ENCODE data around the gene HS1BP3.

The HS1BP3 gene

DNA sequence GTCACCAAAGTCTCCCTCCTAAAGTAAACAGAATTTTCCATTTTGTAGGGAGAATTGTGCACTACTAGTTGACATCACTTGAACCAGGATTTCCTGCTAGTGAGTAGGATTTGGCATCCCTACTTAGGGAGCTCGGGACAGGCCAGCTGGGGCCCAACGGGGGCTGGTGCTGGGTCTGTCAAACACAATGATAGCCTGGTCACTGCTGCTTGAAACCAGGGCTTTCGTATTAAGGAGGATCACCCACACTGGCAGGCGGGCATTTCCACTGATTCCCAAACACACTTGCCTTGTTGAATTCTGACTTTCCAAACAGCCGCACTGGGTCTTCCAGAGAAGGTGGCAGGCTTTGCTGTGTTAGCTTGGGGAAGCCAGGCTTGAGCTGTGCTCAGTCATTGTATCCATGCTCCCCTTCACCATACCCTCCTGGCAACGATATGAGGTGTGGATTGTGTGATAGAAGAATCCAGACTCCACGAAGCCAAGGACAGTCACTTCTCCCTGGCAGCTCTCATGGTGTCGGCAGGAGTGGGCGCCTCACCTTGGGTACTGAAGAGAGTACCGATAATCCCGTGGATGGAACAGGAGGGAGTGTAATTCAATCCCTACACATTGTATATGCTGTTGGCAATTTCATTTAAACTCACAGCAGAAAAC is 23.5 kb upstream of the HS1BP3 start:
- no peak for DNase-seq

DNA sequence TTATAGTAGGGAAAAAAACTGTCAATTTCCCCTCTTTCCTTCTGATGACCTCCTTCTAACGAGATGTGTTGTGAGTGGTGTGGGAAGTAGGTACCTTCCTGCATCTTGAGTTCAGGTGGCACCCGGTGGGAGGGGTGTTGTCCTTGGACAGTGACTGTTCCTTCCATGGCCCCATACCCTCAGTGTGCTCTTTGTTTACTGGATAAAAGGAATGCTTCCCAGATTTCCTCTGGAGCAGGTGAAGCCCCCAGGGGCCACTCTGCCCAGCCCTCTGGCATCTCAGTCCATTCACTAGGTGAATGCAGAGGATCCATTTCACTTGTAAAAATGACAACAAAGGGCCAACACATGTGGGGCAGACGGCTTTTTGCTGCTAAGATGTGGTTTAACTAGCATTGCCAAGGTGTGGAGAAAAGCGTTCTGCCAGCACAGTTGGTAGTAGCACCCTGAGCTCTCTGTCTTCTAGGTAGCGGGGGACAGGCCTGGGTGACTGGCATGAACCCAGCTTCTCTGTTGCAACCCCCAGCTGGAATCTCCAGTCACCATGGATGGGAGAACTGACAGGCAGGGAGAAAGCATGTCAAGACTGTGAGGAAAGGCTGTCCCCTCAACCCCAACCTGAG is 22.9 kb upstream of the HS1BP3 start:
- DNase-seq: no peak

DNA sequence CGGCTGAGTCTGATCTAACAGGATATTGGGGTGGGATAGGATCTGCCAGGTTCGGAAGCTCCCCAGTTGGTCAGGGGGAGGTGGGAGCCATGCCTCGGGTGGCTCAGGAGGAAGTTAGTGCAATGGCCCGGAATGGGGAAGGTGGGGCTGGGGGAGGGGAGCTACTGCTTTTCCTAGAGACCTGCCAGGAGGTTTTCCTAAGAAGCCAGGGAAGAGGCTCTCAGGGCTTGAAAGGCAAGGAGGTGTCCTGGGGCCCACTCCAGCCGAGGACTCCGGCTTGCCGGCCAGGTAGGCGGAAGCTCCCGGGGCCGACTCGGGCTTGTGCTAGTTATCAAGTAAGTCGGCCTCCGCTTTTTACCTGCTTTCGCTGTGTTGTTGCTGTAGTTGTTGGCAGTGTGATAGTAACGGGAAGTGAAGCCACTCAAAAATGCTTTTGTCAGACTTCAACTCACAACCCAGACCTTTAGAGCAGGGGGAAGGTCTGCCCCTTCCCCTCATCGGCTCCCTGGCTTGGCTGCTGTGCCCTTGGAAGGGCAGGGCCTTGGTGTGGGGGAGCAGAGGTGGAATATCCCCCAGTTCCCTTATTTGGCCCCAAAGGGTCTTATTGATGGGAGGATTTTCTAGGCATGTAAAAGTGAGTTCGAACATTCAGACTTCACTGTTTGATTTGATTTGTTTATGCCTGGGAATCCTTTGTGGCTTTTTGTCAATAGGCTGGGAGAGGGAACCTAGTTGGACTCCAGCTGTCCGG is 21.5 kb upstream of the HS1BP3 start:
- DNase-seq: no peak

DNA sequence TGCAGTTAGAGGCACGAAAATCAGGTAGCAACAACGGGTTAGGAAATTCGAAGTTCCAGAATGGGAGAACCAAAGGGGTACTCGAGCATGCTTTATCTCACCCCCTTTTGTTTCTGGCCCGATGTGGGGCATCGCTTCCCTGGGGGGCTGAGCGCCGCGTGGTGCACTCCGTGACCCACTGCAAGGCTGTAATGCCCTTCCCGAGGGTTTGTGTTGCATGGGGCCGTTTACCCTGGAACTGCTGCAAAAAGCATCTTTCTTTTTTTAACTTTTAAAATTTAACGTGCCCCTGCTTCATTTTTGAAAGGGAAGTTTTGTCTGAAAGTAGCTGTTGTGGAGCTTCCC is 20.8 kb upstream of the HS1BP3 start:
- no peak for DNase-seq

DNA sequence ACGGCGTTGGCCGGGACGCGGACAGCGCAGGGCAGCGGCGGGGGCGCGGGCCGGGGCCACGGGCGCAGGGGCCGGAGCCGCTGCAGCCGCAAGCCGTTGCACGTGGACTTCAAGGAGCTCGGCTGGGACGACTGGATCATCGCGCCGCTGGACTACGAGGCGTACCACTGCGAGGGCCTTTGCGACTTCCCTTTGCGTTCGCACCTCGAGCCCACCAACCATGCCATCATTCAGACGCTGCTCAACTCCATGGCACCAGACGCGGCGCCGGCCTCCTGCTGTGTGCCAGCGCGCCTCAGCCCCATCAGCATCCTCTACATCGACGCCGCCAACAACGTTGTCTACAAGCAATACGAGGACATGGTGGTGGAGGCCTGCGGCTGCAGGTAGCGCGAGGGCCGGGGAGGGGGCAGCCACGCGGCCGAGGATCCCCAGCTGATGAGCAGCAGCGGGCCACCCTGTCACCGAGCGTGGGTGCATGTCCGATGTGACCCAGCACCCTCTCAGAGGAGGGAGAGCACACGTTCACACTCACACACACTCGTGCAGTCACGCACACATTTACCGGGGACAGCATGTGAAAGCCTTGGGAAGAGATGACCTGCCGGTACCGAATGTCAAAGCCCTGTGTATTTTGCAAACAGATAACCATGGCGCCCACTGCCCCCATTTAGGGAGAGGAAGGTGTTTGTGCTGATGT is 20.3 kb upstream of the HS1BP3 start:
- DNase-seq: no peak

DNA sequence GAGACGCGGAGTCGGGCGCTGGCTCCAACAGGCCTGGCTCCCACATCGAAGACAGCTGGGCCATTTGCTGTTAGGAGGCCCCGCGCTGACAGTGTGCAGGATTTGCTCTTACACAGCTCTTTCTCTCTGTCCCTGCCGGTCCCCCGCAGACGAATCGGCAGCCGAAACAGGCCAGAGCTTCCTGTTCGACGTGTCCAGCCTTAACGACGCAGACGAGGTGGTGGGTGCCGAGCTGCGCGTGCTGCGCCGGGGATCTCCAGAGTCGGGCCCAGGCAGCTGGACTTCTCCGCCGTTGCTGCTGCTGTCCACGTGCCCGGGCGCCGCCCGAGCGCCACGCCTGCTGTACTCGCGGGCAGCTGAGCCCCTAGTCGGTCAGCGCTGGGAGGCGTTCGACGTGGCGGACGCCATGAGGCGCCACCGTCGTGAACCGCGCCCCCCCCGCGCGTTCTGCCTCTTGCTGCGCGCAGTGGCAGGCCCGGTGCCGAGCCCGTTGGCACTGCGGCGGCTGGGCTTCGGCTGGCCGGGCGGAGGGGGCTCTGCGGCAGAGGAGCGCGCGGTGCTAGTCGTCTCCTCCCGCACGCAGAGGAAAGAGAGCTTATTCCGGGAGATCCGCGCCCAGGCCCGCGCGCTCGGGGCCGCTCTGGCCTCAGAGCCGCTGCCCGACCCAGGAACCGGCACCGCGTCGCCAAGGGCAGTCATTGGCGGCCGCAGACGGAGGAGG is 19.6 kb upstream of the HS1BP3 start:
- no peak for DNase-seq

DNA sequence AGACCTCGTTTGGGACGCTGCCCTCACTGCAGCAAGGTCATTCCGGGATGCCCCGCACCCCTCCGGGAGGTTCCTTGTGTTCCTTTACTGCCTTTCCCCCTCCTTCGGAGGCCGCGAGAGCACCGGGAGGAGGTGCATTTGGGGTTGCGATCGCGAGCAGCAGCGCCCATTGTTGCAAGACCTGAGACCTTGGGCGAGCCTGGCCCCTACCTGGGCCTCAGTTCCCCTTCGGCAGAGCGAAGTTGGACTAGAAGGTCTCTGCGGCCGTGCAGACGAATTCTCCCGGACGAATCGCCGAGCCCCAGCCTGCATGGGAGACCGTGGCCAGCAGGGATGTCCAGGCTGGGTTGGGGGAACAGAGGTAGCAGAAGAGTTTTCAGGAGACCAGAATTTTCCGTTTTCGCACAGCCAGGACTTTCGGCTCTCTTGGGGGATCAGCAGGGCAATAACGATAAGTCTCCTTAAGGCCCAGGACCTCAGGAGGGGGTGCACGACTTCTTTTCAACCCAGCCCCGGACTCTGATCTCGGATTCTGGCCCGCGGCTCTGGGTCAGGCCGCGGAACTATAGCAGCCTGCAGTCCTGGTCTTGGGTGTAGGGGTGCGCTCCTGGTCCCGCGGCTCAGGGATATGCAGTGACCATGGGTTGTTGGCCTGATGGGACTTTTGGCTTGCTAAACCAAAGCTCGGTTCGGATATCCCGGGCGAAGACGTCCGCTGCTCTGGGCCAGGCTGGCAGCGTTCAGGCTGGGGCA is 18.8 kb upstream of the HS1BP3 start:
- DNase-seq: no peak

DNA sequence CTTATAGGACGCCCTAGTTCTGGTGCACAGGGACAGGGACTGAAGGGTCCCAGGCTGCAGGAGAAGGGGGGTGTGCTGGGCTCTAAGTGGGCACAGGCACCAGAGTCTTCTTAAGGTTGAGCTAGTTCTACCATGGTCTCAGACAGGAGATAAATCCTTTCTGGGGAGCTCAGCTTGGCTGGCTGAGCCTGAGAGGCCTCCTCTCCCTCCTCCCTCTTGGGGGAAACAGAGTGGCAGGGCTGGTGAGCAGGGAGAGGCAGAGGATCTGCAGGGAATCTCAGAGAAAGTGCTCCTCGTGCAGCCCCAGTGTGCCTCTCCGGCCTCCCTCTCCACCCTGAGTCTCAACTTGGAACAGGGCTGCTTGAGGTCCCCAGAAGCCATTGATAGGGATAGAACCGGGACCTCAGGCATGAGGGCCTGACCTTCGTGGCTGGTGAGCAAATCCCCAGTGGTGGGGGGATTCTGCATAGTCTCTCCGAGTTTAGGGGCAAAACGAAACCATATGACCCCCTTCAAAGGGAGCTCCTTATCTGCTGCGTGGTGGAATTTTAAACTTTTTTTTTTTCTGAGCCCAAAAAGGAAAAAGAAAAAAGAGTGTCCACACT is 18.1 kb upstream of the HS1BP3 start:
- no peak for DNase-seq

DNA sequence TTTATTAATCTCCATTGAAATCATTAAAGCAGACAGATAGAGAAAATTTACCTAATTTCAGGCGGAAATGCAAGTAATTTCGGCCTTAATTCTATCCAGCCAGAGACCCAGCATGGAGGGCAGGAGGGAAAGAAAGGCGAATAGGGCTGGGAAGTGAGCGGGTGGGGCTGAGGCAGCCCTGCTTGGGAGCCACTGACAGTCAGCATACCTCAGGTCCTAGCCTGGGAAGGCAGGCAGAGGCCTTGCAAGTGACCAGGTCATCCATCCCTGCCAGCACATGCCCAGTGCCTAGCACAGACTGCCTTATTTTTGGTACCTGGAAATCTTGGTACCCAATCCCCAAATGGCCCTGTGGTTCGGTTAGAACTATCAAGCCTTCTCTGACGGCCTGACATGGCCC is 17.6 kb upstream of the HS1BP3 start:
- no peak for DNase-seq

DNA sequence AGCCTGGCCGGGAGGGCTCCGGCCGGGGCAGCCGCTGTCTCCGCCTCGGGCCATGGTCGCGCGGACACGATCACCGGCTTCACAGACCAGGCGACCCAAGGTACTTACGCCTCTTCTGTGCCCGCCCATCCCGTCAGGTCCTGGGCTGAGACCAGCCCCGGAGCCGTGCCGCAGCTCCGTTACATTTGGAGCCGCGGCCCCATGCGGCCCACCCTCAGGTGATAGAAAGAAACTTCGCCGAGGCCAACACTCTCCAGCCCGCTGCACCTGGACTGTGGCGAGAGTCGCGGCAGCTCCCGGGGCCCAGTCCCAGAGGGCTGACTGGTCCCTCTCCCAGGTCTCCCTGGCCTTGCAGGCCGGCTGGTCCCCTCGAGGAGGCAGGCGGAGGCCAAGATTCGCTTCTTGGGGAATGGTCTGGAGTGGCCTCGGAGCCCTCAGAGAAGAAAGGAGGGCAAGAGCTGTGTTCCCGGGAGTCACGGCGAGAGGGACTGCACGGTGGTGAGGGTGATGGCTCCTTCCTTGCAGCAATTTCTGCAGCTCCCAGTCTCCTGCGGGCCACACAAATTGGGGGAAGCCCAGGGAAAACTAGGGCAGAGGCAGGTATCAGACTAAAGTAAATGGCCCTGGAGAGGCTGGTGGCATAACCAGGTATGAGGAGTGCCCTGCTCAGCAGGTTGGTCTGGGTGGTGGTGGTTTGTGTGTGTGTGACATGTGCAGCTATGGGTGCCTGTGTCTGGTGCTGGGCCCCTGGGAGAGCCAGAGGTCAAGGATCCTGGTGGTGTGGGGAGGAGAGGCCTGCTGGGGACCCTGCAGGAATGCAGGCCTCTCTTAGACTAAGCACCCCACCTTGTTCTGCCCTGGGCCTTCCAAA is 16.9 kb upstream of the HS1BP3 start:
- DNase-seq: no peak

DNA sequence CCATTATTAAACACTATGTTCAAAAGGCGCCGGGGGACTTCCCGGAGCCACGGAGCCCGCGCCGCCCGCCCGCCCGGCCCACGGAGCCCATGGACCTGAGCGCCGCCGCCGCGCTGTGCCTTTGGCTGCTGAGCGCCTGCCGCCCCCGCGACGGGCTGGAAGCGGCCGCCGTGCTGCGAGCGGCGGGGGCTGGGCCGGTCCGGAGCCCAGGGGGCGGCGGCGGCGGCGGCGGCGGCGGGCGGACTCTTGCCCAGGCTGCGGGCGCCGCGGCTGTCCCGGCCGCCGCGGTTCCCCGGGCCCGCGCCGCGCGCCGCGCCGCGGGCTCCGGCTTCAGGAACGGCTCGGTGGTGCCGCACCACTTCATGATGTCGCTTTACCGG is 16.2 kb upstream of the HS1BP3 start:
- no peak for DNase-seq

DNA sequence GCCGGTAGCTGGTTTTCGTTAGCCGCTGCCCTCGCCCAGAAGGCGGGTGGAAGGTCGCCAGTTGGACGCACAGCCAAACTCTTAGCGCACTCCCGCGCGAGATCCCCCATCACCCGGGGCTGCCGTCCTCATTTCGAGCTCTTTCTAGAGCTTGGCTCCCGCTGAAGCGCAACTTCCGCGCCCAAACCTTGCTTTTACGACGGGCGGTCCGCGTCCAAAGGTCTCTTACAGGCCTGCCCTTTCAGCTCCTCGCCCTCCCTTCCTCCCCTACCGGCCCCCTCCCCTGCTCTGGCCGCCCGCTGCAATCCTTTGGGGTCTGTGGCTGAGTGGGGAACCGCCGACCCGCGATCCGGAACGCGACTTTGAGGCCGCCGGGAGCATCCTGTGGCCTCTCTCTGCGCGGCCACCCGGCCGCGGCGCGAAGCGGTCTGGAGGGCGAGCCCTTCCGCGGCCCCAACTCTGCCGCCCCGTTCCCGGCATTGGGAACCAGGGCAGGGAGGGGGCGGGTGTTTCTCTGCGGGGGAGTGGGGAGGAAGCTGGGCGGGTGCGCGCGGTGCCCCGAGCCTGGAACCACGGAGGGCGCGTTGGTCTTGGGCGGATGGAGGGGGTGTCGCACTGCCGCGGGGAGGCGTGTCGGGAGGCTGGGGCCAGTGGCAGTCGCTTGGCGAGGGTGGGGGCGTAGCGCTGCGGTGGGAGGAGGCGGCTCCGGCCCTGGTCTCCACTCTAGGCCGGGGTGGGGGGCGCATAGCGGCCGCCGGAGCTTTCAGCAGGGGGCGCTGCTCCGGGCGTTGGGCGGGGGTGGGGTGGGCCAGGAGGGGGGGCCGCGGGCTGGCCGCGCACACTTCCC is 15.6 kb upstream of the HS1BP3 start, which contains the start of gene GDF7:
Gene GDF7, plus strand, starts transcription at position 841 of the 847 bp plus-strand sequence. CDS start 96 bp downstream, outside the sequence.
- no peak for DNase-seq

DNA sequence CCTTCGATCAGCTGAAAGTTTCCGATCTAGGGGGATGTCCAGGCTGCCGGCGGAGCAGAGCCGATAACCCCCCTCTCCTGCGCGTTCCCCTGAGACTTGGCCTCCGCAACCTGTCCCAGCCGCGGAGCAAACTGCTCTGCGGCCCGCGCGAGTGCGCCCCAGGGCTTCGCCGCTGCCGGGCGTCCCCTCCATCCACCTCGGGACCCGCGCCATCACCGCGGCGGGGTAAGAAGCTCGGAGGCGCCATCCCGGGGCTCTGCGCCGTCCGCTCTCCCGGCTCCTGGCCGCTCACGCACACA is 15.1 kb upstream of the HS1BP3 start:
- DNase-seq: no peak

DNA sequence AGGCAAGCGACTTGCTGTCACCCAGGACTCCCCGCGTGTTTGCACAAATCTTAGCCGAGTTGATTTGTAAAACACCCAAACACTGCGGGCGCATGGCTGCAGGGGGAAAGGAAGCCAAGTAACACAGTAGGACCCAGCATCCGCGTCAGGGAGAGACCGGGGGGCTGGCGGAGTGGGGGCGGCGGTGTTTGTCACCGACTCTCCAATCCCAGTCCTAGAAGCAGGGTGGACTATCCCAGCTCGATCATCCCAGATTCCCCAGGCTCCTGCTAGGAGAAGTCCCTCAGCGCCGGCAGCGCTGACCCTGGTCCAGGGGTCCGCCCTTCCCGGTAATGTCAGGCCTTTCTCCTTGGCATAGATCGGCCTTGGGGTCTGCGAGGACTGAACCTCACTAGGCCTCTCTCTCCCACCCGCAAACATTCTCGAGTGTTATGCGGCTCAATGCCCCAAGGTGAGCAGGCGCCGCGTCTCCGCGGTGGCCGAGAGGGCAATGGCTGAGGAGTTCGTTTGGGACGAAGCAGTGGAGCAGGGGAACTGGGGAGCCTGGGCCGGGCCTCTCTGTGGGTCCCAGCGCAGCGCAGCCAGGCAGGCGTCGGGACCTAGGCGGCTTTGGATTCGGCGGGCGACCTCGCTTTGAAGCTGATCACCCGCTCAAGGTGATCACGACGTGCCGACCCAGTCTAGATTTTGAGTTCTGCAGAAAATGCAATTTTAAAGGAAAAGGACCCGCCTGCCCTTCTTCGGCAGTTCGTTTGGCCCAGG is 14.5 kb upstream of the HS1BP3 start:
- DNase-seq: no peak

DNA sequence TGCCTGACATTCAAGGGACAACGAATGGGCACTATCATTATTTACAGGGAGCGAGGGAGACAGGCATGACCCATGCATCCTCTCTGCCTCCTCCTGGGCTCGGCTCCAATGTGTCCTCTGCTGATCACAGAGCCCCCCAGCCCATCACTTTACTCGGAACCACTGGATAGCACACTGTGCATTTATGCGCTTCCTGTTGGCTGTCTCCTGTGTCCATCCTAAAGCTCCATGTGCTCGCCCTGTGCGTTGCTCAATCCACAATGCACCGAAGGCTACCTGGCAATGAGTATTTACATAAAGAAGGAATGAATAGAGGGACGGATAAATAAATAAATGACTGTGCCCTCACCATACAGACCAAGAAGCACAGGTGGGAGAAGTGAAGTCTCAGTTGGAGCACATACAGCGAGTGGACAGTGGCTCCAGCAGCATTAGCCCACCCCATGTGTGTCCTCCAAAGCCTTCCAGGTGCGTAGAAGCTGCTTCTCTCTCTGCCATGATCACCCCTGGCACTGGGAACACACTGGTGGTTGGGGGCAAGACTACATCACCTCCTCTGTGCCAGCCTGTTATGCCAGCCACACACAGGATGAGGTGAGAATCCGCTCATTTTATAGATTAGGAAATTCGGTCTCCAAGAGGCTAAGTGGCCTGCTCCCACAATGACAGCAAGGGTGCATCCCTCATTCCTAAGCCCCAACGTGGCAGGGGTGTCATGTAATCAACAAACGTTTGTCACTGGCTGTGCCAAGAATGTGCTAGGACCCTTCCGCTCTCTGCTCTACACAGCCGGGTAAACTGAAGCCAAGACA is 13.7 kb upstream of the HS1BP3 start:
- DNase-seq: no peak

DNA sequence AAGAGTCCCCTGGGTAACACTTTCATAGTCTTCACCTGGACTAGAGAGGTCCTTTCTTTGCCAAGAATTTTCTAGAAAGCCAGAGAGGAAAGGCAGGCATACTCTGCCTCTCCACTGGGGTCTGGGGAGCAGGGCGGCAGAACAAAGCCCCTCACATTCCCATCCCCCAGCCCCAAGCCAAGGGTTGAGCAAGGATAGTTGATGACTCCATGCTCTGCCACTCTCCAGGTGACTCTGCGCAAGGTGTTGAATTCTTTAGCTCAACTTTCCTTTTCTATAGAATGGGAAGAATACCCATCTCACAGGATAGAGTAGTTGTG is 13.1 kb upstream of the HS1BP3 start:
- DNase-seq: no peak

DNA sequence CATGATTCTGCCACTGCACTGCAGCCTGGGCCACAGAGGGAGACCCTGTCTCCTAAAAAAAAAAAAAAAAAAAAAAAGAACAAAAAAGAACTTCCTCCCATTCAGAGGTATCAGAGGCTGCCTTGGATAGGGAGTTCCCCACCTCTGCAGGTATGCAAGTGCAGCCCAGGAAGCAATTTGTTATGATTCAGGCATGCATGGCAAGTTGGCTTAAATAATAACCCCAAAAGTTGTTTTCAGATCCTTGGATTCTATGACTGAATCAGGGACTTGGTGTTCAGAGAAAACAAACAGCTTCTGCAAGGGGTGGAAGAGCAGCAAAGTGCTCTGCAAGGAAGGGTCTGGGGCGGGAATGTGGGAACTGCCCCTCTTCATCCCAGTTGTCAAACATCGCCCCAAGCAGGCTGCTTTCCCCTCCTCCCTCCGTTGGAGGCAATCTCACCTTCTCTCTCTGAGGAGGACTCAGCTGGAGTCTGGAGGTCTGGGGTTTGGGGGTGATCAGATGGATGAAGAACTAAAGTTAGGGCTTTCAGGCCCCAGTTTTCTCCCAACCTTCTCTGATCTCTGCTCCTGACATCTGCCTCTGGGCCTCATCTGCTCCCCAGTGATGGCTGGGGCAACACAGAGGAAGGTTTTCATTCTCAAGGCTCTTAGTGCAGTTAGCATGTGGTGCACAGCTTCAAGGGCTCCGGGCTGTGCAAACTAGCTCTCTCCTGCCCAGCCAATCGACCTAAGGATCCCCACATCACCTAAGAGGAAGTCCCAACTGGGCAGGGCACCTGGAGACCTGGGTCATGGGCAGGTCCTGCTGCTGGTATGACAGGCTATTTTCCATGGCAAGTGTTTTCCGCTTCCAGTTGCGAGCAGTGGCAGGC is 12.5 kb upstream of the HS1BP3 start:
- no peak for DNase-seq

Data from activated T-cell treated with anti-CD3 and anti-CD28 coated beads for 4 hours (primary cell).